ENCODE measurements around the gene ASZ1.

GRCh38 chr7:117399820-117400422 is 27.4 kb downstream of the ASZ1 start:
- TF ChIP-seq, protein P1, sequence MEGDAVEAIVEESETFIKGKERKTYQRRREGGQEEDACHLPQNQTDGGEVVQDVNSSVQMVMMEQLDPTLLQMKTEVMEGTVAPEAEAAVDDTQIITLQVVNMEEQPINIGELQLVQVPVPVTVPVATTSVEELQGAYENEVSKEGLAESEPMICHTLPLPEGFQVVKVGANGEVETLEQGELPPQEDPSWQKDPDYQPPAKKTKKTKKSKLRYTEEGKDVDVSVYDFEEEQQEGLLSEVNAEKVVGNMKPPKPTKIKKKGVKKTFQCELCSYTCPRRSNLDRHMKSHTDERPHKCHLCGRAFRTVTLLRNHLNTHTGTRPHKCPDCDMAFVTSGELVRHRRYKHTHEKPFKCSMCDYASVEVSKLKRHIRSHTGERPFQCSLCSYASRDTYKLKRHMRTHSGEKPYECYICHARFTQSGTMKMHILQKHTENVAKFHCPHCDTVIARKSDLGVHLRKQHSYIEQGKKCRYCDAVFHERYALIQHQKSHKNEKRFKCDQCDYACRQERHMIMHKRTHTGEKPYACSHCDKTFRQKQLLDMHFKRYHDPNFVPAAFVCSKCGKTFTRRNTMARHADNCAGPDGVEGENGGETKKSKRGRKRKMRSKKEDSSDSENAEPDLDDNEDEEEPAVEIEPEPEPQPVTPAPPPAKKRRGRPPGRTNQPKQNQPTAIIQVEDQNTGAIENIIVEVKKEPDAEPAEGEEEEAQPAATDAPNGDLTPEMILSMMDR (IDR thresholded peaks at IDR 0.05): no peak
- TF ChIP-seq EZH2 (IDR thresholded peaks at IDR 0.05; ENCODE audit: borderline replicate concordance, insufficient read depth, low read depth, low read length, poor library complexity, severe bottlenecking): no peak

Data from B cell (primary cell).